ENCODE data around the gene DLGAP1.

GRCh38 chr18:4078246-4078645 is 376.9 kb downstream of the DLGAP1 start:
- TF ChIP-seq POLR2AphosphoS5 (IDR thresholded peaks at IDR 0.05) (no peak), CTCF (IDR thresholded peaks at IDR 0.05) (no peak), POLR2A (IDR thresholded peaks at IDR 0.05; ENCODE audit: low read depth) (no peak), EP300 (IDR thresholded peaks at IDR 0.05) (no peak)
